ENCODE data around the gene PRR29.

The PRR29 gene

DNA sequence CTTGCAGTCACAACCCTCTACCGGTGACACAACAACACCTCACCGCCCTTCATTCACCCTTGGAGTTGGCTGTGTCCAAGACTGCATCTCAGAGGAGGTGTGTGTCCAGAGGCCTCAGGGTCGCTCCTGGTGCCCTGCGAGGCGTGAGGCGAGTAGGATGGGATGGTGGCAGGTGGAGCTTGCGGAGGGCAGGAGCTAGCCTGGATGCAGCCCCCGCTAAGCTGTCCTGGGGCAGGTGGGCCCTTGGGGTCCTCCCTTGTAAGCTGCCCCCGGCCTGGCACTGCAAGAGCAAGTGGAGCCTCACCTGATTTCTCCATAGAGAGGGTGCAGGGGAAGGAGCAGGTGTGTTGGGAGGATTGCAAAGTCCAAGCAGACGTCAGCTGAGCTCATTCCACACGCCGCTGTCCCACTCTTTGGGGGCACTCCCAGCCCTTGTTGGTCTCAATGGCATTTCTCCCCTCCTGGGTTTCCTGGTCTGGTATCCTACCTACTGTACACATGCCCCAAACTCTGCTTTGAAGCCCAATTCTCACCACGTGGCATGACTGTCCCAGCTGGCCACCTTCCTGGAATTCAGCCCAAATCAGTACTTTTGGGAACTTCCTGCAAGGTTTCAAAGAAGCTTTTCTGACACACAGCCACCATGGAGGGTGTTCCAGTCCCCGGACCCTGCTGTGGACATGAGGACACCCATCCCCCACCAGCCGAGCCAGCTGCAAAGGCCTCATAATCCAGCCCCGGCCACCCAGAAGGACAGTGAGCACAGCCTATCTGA is 40.4 kb downstream of the PRR29 start:
- no peak for FAIRE-seq
- no peak for DNase-seq (ENCODE audit: insufficient read length, low spot score)

GRCh38 chr17:64039106-64039400 is 40.9 kb downstream of the PRR29 start:
- no peak for FAIRE-seq
- DNase-seq (ENCODE audit: insufficient read length, low spot score) = no peak

DNA sequence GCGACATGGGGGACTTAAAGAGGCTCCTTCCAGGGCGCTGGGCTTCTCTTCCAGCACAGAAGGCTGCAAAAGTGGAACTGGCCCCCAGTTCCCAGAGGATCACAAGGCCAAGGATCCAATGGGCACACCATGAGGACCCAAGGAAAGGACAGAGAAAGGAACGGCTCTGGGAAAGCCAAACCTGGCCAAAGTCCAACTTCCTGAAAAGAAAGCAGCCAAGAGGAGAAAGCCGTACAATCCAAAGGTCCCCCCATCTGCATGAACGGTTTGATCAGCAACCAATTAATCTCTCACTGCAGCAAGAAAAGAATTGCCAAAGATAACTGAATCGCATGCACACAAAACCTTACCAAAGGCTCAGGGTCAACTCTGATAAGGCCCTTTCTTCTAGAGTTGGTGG is 42.1 kb downstream of the PRR29 start:
- FAIRE-seq (no peak), DNase-seq (ENCODE audit: insufficient read length, low spot score) (no peak)

DNA sequence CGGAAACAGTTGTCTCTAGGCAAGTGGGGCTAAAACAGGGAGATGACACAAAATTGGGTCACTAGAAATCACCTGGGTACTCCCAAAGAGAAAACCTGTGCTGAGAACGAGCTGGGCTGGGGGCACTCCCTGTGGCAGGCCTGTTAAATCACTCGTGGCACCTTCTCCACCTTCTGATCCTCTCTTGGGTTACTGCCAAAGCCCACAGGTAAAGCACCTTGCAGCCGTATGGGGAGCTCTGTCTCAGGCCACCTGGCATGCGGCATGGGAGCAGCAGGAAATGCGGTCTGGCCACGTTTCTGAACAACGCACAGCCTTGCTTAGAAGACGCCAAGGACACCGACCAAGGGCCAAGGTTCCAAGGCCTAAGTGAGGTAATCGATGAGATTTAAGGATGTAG is 43.8 kb downstream of the PRR29 start:
- FAIRE-seq = no peak

DNA sequence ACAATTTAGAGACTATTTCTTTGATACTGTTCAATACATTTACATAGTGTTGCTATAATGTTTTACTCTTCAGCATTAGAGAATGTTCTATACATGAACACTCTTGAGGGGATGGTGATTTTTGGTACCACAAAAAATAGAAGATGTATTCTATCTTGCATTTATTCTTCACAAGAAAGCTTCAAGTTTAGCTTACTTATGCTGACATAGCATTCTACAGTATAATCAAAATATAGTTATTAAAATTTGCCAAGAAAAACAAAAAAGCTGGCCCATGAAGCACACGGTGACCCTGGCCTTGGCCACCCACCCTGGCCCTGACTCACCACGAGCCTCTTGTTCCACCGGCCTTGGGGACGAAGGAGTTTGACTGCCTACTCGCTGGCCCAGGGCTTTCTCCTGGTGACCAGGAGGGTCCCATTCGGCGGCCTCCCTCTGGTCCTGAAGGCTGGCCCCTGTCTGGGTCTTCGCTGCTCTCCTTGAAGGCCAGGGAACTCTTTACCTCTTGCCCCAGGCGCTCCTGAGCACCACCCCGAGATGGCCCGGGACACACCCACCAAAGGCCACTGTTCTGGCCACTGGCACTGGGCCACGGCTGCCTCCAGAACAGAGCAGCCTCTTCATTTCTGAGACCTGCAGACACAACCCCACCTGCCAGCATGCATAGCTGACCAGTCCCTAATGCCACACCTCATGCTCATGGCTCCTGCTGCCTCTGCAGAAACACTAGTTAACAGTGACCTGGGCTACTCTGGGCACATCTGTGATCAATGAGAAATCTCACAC is 44.7 kb downstream of the PRR29 start:
- DNase-seq (ENCODE audit: insufficient read length, low spot score) (no peak), FAIRE-seq (no peak)

More for the DNA sequence above, 43.8 kb downstream of the PRR29 start:
- no peak for DNase-seq (ENCODE audit: insufficient read length, low spot score)

- no peak for FAIRE-seq
Measured at GRCh38 chr17:64045176-64045575, 47.0 kb downstream of the PRR29 start.

GRCh38 chr17:64048805-64049204 is 50.7 kb downstream of the PRR29 start:
- FAIRE-seq (no peak), DNase-seq (ENCODE audit: insufficient read length, low spot score) (no peak)

More at GRCh38 chr17:64045176-64045575, 47.0 kb downstream of the PRR29 start:
- no peak for DNase-seq (ENCODE audit: insufficient read length, low spot score)

DNA sequence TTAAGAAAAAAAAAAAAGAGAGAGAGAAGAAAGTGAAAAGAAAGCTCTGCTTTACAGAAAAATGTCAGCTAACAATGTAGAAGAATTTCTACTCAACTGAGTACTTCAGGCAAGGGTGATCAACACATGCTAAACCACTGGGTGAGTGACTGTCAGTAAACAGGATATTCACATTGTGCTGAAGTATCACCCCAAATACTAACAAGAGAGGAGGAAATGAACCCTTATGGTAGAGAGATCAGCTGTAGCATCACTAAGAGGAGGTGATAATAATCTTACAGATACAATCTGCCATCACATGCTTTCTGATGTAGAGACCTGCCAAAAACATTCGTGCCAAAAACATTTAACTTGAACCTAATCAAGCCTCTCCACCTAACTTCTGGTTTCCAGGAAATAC is 53.0 kb downstream of the PRR29 start:
- DNase-seq (ENCODE audit: insufficient read length, low spot score) (no peak), FAIRE-seq (no peak)

GRCh38 chr17:64053101-64053500 is 55.0 kb downstream of the PRR29 start:
- FAIRE-seq (no peak), DNase-seq (ENCODE audit: insufficient read length, low spot score) (no peak)
